Measurements from ENCODE around the gene TMEM45A. TPM values are rescaled to one million over a fixed set of nuclear protein-coding genes. Genes with fewer than 3 reads are reported as not detected.

The TMEM45A gene
- polyA plus RNA-seq, 1 of the 3 experiments (the other 2 are of a cell fraction): 6.4 TPM

DNA sequence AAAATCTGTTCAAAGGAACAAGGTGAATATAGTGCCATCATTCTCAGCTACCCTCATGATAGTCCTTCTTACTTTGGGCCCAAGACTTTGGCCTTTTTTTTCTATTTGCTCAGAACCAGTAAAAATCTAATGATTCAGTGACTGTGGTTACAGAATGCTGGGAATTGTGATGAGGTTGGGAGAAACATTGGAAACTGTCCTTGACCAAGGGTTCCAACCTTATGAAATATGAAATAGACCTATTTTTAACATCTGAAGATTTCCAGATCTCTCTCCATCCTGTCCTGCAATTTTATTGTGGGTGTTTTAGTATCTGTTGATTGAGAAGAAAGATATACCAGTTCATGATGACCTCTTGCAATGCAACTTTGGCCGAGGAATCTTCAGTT lies 34.9 kb downstream of the TMEM45A start:
- WGBS (ENCODE audit: low lambda C conversion rate): 89% methylated on average over 1 of the region's 1 CpG
- CTCF ChIA-PET: no interaction called here

More for the DNA sequence above, 34.9 kb downstream of the TMEM45A start:
- Histone ChIP-seq H3K9me3 (no peaks in the 10 kb centered on the region), H3K9ac (no peak overlapping the region), H3K4me1 (ENCODE audit: control insufficient read depth in 1 of 2, insufficient read depth in 2 of 2, low read depth in 1 of 2, low read length in 1 of 2) (peaks cover 0 to 12% of the 10 kb centered on the region in 2 experiments; a peak in 3 of 4 replicates), H3K4me3 (ENCODE audit: low read depth in 2 of 2, low read length in 1 of 2) (no peak overlapping the region), H3K79me2 (ENCODE audit: insufficient read depth) (no peaks in the 10 kb centered on the region), H3K9me2 (no peaks in the 10 kb centered on the region), H3K36me3 (replicated peaks in 1 of 2; ENCODE audit: control insufficient read depth in 1 of 2, insufficient read depth in 2 of 2, low read length in 1 of 2) (no peaks in the 10 kb centered on the region), H3K27ac (ENCODE audit: low read depth in 2 of 2, low read length in 1 of 2) (peak overlapping the region; percentile 87 to 99; a peak in 3 of 4 replicates), H3F3A (replicated peaks; ENCODE audit: insufficient read depth) (peaks cover 28% of the 10 kb centered on the region), H3K27me3 (ENCODE audit: insufficient read depth) (no peaks in the 10 kb centered on the region), H4K20me1 (ENCODE audit: insufficient read depth) (no peaks in the 10 kb centered on the region), H3K4me2 (no peak overlapping the region), H2AFZ (ENCODE audit: low read depth) (no peak overlapping the region)
- DNase-seq: no peak
- POLR2A ChIA-PET: no interaction called here
- TF ChIP-seq ZBTB33 (IDR thresholded peaks at IDR 0.05; ENCODE audit: borderline replicate concordance, low read depth) (no peak), EP300 (IDR thresholded peaks at IDR 0.05; ENCODE audit: borderline replicate concordance in 1 of 2, low read depth in 1 of 2, low read length in 1 of 2) (0 out of 4 replicates have a peak, but pooled peaks of 1 of the 2 experiments have one; percentile 14), REST (IDR thresholded peaks at IDR 0.05; ENCODE audit: low read depth, low read length) (no peak), PBX3 (IDR thresholded peaks at IDR 0.05) (peak; percentile 13; the same call in 1 of the 2 replicates), RFX5 (IDR thresholded peaks at IDR 0.05; ENCODE audit: low read length) (no peak), FOXM1 (IDR thresholded peaks at IDR 0.05; ENCODE audit: low read depth) (no peak), TCF12 (IDR thresholded peaks at IDR 0.05) (peak; percentile 38; the same call in 1 of the 2 replicates)
